Thyroid gland (tissue), 4 donors: ENCODE data around the gene MED7.

Experiments
- CTCF ChIP-seq, 6 experiments: fragments of 200-600 bp in 3 of 6; fragments of 450-650 bp in 3 of 6; sonication (generic) in 3 of 6; IDR thresholded peaks; one replicate each; pipeline ENCODE4 v1.5.1; 2016 to 2019; ENCODE audit warnings: antibody characterized with exemption in 6 of 6, mild to moderate bottlenecking in 2 of 6, inconsistent platforms in 1 of 6, moderate library complexity in 1 of 6
- POLR2A ChIP-seq, 2 donors: fragments of 450-650 bp; IDR thresholded peaks; one replicate each; pipeline ENCODE4 v1.6.1; 2017; ENCODE audit warnings: antibody characterized with exemption in 2 of 2, mild to moderate bottlenecking in 2 of 2, moderate library complexity in 1 of 2

- no peak for TF ChIP-seq CTCF (IDR thresholded peaks at IDR 0.05)
- no peak for TF ChIP-seq POLR2A (IDR thresholded peaks at IDR 0.05)
Measured at GRCh38 chr5:157172403-157172802, 29.7 kb upstream of the MED7 start.
